ENCODE measurements around the gene FAXDC2. TPM values are rescaled to one million over a fixed set of nuclear protein-coding genes. Genes with fewer than 3 reads are reported as not detected.

FAXDC2 gene
- total RNA-seq, 2 donors from 2014 or later = 8.0 to 10.9 TPM

GRCh38 chr5:154813736-154814135 is 36.7 kb downstream of the FAXDC2 start:
- Histone ChIP-seq H3K27me3 (no peaks in the 10 kb centered on the region), H3K9me3 (no peaks in the 10 kb centered on the region), H3K27ac (no peak overlapping the region), H3K4me1 (no peaks in the 10 kb centered on the region), H3K4me3 (no peak overlapping the region), H3K36me3 (replicated peaks in 1 of 2; ENCODE audit: insufficient read depth in 1 of 2, low read depth in 2 of 2) (peaks cover 7 to 53% of the 10 kb centered on the region in 2 donors)
- TF ChIP-seq CTCF (IDR thresholded peaks at IDR 0.05) = no peak
- TF ChIP-seq POLR2A (IDR thresholded peaks at IDR 0.05) = no peak
- ATAC-seq (no peak), DNase-seq (no peak)
- intact Hi-C loops (cut with DNase I) = loop anchor here (5.0 kb wide), 1 partner anchor 161 kb away; no protein-coding TSS in a partner anchor
- WGBS, 2 donors = 67 to 80% methylated on average over 10 of the region's 10 CpGs

- Histone ChIP-seq H3K4me1 (no peaks in the 10 kb centered on the region), H3K27ac (no peak overlapping the region), H3K36me3 (replicated peaks in 1 of 2; ENCODE audit: insufficient read depth in 1 of 2, low read depth in 2 of 2) (peaks cover 11 to 57% of the 10 kb centered on the region in 2 donors), H3K9me3 (no peaks in the 10 kb centered on the region), H3K27me3 (no peaks in the 10 kb centered on the region), H3K4me3 (no peak overlapping the region)
- WGBS, 2 donors = 63 to 69% methylated on average over 4 of the region's 4 CpGs
- DNase-seq (no peak), ATAC-seq (no peak)
- TF ChIP-seq POLR2A (IDR thresholded peaks at IDR 0.05) = no peak
- intact Hi-C loops (cut with DNase I) = loop anchor here (5.0 kb wide), 1 partner anchor 161 kb away; no protein-coding TSS in a partner anchor
Observed at GRCh38 chr5:154813158-154813557, 37.2 kb downstream of the FAXDC2 start.

GRCh38 chr5:154811653-154812465 is 38.5 kb downstream of the FAXDC2 start:
- intact Hi-C loops (cut with DNase I) = loop anchor here (5.0 kb wide), 1 partner anchor 160 kb away; no protein-coding TSS in a partner anchor
- Histone ChIP-seq H3K36me3 (replicated peaks in 1 of 2; ENCODE audit: insufficient read depth in 1 of 2, low read depth in 2 of 2) (peaks cover 17 to 62% of the 10 kb centered on the region in 2 donors), H3K27ac (no peak overlapping the region), H3K4me3 (no peak overlapping the region), H3K9me3 (no peaks in the 10 kb centered on the region), H3K27me3 (no peaks in the 10 kb centered on the region), H3K4me1 (no peaks in the 10 kb centered on the region)
- ATAC-seq (peak; percentile 90), DNase-seq (peak; percentile 57 to 67 (median 63))
- peak; percentile 73 to 93 (median 85) for TF ChIP-seq CTCF (IDR thresholded peaks at IDR 0.05)
- TF ChIP-seq POLR2A (IDR thresholded peaks at IDR 0.05) = no peak
- 19 to 29% methylated on average over 3 of the region's 3 CpGs for WGBS, 2 donors

- intact Hi-C loops (cut with DNase I) = loop anchor here (5.0 kb wide), 1 partner anchor 159 kb away; no protein-coding TSS in a partner anchor
- ATAC-seq (no peak), DNase-seq (no peak)
- H3K27ac ChIP-seq = no peak overlapping the region
- no peaks in the 10 kb centered on the region for H3K4me1 ChIP-seq
- TF ChIP-seq CTCF (IDR thresholded peaks at IDR 0.05) (no peak), POLR2A (IDR thresholded peaks at IDR 0.05) (no peak)
- H3K36me3 ChIP-seq (replicated peaks in 1 of 2; ENCODE audit: insufficient read depth in 1 of 2, low read depth in 2 of 2) = peaks cover 17 to 64% of the 10 kb centered on the region in 2 donors
- H3K27me3 ChIP-seq = no peaks in the 10 kb centered on the region
- H3K4me3 ChIP-seq = no peak overlapping the region
- WGBS, 2 donors = 62 to 68% methylated on average over 7 of the region's 7 CpGs
- H3K9me3 ChIP-seq = no peaks in the 10 kb centered on the region
Observed at GRCh38 chr5:154811239-154811638, 39.2 kb downstream of the FAXDC2 start.

- Histone ChIP-seq H3K36me3 (replicated peaks in 1 of 2; ENCODE audit: insufficient read depth in 1 of 2, low read depth in 2 of 2) (peaks cover 35 to 64% of the 10 kb centered on the region in 2 donors), H3K27ac (no peak overlapping the region), H3K9me3 (no peaks in the 10 kb centered on the region), H3K4me3 (no peak overlapping the region), H3K27me3 (no peaks in the 10 kb centered on the region), H3K4me1 (no peaks in the 10 kb centered on the region)
- DNase-seq (no peak), ATAC-seq (no peak)
- TF ChIP-seq CTCF (IDR thresholded peaks at IDR 0.05) (no peak), POLR2A (IDR thresholded peaks at IDR 0.05) (no peak)
- intact Hi-C loops (cut with DNase I) = no loop called here
- 50 to 53% methylated on average over 4 of the region's 4 CpGs for whole genome bisulfite sequencing, 2 donors
Observed at GRCh38 chr5:154806176-154806575, 44.2 kb downstream of the FAXDC2 start.

Measured in body of pancreas (tissue), 4 donors.